ENCODE data around the gene RAD51B. TPM values are rescaled to one million over a fixed set of nuclear protein-coding genes. Genes with fewer than 3 reads are reported as not detected.

The RAD51B gene
- total and polyA plus RNA-seq, 2 of the 13 experiments (the other 11 are each of a cell fraction or from before 2014, with no cell fraction given) = 7.0 to 9.5 TPM

GRCh38 chr14:68523326-68523610 lies 703.7 kb downstream of the RAD51B start:
- no peak for FAIRE-seq
- Histone ChIP-seq H3K79me2 (ENCODE audit: insufficient read depth, low read length) (no peaks in the 10 kb centered on the region), H4K20me1 (ENCODE audit: insufficient read depth, low read length) (no peaks in the 10 kb centered on the region), H3K4me2 (ENCODE audit: low read depth, low read length) (no peak overlapping the region), H3K4me3 (replicated peaks in 1 of 3; ENCODE audit: insufficient read depth in 1 of 3, low read depth in 2 of 3, low read length in 3 of 3) (no peak overlapping the region), H3K27me3 (ENCODE audit: control insufficient read depth in 1 of 2, insufficient read depth in 2 of 2, low read length in 2 of 2) (no peaks in the 10 kb centered on the region), H2AFZ (ENCODE audit: low read length) (no peak overlapping the region), H3K9me3 (ENCODE audit: low read length) (no peaks in the 10 kb centered on the region), H3K4me1 (ENCODE audit: insufficient read depth, low read length) (peaks cover 59% of the 10 kb centered on the region), H3K36me3 (replicated peaks in 1 of 2; ENCODE audit: control insufficient read depth in 1 of 2, insufficient read depth in 2 of 2, low read length in 2 of 2) (no peaks in the 10 kb centered on the region), H3K27ac (ENCODE audit: extremely low read length, insufficient read depth, low read length) (no peak overlapping the region), H3K9ac (ENCODE audit: insufficient read depth, low read depth, low read length) (no peak overlapping the region)
- BruUV-seq (replicated peaks) = no TSS peak
- CTCF ChIA-PET (ENCODE audit: low intra/inter-chr PET ratio, low total read pairs) = no interaction called here
- POLR2A ChIA-PET = no interaction called here
- in situ Hi-C loops (cut with HindIII; ENCODE audit: extremely low pct_ligation_motif_present, low pct_unique_long_range_greater_than_20kb) = no loop called here
- no peak for TF ChIP-seq SNRNP70 (IDR thresholded peaks at IDR 0.05; ENCODE audit: low read depth, low read length)
- TF ChIP-seq HMG20B (CRISPR knock-in tag; conservative IDR thresholded peaks at IDR 0.05) = no peak
- TF ChIP-seq U2AF2 (IDR thresholded peaks at IDR 0.05; ENCODE audit: low read depth, low read length) = no peak
- TF ChIP-seq ZNF761 (CRISPR knock-in tag; conservative IDR thresholded peaks at IDR 0.05) = no peak
- TF ChIP-seq HDAC2 (CRISPR knock-in tag; IDR thresholded peaks at IDR 0.05) = no peak
- no peak for TF ChIP-seq MAFG (CRISPR knock-in tag; IDR thresholded peaks at IDR 0.05)
- no peak for TF ChIP-seq ATAD3A (CRISPR knock-in tag; IDR thresholded peaks at IDR 0.05)
- no peak for TF ChIP-seq HCFC1 (IDR thresholded peaks at IDR 0.05; ENCODE audit: low read depth, low read length)
- TF ChIP-seq, protein P1, sequence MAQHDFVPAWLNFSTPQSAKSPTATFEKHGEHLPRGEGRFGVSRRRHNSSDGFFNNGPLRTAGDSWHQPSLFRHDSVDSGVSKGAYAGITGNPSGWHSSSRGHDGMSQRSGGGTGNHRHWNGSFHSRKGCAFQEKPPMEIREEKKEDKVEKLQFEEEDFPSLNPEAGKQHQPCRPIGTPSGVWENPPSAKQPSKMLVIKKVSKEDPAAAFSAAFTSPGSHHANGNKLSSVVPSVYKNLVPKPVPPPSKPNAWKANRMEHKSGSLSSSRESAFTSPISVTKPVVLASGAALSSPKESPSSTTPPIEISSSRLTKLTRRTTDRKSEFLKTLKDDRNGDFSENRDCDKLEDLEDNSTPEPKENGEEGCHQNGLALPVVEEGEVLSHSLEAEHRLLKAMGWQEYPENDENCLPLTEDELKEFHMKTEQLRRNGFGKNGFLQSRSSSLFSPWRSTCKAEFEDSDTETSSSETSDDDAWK (CRISPR knock-in tag; IDR thresholded peaks at IDR 0.05) = no peak
- TF ChIP-seq SYNCRIP (IDR thresholded peaks at IDR 0.05; ENCODE audit: insufficient read depth, low read depth, low read length) = no peak
- TF ChIP-seq ZNF350 (CRISPR knock-in tag; IDR thresholded peaks at IDR 0.05; ENCODE audit: borderline replicate concordance, low read depth) = no peak
- no peak for TF ChIP-seq ZNF329 (CRISPR knock-in tag; IDR thresholded peaks at IDR 0.05; ENCODE audit: low read depth)
- TF ChIP-seq ZNF598 (CRISPR knock-in tag; IDR thresholded peaks at IDR 0.05; ENCODE audit: borderline replicate concordance) = no peak
- TF ChIP-seq, protein P2, sequence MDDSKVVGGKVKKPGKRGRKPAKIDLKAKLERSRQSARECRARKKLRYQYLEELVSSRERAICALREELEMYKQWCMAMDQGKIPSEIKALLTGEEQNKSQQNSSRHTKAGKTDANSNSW (CRISPR knock-in tag; IDR thresholded peaks at IDR 0.05; ENCODE audit: borderline replicate concordance) = no peak
- no peak for TF ChIP-seq MED13 (CRISPR knock-in tag; IDR thresholded peaks at IDR 0.05)
- intact Hi-C loops (cut with micrococcal nuclease; ENCODE audit: unreplicated experiment) = loop anchor here (5.0 kb wide), 2 partner anchors 54 to 61 kb away; no protein-coding TSS in a partner anchor
- no peak for DNase-seq (ENCODE audit: low spot score)
- 95% methylated on average over 4 of the region's 4 CpGs for WGBS (ENCODE audit: low lambda C conversion rate)
- no peak for ATAC-seq

Measured in HepG2 (cell line).